Activated CD8-positive, alpha-beta memory T cell treated with anti-CD3 and anti-CD28 coated beads for 48 hours (primary cell): ENCODE data around the gene MLLT3.

Experiments used
- DNase-seq, 3 experiments: peaks; one replicate each; pipeline ENCODE4 v3.0.0-alpha.2; 2020; ENCODE audit warnings: low read depth in 2 of 3, low spot score in 2 of 3

The MLLT3 gene

DNA sequence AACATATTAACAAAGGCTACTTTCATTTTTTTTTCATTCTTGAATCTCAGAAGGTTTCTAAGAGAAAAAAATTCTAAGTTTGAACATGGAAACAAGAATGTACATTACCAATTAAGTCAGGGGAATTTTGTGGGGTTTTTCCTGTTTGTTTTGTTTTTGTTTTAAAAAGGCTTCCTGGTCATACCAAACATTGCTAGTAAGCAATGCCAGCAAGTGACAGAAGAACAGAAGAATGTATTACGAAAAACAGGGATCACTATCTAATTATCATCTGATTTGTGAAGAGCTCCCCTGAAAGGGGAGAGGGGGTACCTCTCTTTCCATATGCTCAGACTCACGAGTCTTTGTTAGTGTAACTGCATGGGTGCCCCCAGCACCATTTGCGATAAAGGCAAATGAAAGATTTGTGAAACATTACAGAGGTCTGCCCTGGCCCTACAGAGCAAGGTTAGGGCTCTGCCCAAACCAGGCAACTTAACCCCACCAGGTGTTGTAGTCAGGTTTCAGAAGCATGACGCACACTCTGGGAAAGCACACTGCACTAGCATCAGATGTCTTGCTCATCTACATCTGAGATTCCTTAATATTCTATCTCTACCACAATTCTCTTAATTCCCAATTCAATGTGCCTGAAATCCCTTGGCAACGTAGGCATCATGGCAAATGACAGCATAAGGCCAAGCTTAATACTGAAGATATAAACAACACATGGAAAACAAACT lies 268.2 kb downstream of the MLLT3 start:
- DNase-seq = no peak

DNA sequence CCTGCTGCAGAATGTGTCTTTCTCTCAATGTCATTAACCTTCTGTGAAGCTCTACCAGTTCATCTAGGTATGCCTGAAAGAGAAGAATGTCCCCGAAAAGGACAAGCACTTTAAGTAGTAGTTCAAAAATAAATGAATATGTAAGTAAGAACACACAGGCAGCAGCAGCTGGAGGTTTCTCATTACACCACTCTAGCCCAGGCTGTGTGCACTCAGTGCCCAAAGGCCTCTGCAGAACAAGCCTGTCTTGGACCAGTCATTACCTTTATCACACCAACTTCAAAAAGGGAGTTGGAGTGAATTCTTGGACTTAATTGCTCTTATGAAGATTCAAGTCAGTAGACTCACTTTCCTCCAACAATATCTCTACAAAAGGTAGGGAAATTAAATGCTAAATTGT lies 268.8 kb downstream of the MLLT3 start:
- DNase-seq = no peak

DNA sequence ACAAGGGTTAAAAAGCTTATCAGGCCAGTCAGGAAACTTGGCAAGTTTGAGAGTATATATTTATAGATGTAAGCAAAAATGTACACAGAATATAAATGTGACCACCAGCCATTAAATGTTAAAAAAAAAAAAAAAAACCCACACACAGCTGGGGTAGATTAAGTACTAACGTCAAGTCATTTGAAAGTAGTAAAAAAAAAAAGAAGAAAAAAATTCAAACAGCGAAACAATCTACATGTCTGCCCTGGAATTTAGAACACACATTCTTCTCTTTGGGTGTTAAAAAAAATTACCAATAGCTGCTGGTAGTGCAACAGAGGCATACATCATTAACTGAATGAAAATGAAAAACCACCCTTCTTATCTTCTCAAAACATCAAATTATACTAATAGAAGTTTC lies 269.7 kb downstream of the MLLT3 start:
- no peak for DNase-seq

DNA sequence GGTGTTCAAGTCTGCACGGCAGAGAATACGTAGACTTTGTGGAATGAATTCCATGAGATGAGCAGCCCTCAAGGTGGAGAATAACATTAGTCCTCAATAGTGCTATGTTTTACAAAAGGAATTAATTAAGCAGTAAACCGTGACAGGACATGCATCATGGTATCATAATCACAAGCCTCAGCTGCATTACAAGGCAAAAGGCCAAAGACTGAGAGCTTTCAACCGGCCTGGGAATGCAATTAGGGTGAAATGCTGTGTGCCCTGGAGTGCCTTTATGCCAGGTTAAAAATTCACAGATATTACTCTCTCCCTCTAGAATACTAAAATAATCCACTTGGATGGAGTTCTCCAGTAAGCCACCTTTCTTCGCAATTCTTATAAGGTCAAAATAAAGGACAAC lies 270.6 kb downstream of the MLLT3 start:
- DNase-seq = no peak

DNA sequence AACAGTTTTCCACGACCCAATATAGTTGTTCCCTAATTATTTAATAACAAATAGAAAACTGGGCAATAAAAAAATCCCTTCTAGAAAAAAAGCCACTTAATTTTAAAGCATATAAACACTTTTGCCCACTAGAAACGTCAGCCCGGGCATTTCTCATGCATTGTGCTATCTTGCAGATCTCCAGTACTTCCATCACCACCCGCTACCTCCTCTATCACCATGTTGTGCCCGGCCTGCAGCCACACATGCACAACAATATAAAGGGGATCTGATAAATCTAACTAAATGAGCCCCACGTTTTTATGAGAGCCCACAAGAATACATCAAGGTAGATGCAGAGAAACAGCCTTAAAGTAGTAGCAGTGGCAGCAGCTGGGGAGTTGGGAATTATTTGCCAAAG lies 272.7 kb downstream of the MLLT3 start:
- DNase-seq = no peak

DNA sequence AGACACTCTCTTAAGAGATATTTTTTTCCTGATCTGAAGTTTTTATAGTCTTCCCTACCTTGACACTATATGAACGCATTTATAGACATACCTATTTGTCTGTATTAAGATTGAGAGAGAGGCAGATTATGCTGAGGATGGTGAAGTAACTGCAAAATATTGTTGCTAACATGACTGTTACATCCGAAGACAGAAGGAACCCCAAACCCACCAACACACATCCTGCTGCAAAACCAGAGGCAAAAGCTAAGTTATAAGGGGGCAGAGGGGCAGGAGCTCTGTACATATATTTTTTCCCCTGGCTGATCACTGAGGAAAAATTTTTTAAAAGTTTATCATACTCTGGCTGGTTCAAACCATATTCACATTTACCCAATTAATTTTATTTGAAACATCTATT lies 279.0 kb downstream of the MLLT3 start:
- DNase-seq = no peak

DNA sequence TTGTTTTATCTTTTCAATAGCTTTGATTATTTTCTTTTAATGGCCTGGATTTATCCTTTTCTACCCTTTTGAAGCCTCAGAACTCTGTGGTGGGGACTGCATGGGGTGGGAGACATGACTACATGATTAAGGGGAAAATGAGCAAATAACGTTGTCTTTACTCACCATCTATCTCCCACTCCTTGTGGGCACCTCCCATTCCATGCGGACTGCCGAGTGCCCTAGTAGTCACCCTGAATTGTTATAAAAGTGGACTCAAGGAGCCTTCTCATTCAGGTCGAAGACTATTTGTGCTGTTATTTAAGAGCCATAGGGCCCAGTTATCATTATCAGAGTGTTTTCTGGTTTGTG lies 281.8 kb downstream of the MLLT3 start:
- no peak for DNase-seq

DNA sequence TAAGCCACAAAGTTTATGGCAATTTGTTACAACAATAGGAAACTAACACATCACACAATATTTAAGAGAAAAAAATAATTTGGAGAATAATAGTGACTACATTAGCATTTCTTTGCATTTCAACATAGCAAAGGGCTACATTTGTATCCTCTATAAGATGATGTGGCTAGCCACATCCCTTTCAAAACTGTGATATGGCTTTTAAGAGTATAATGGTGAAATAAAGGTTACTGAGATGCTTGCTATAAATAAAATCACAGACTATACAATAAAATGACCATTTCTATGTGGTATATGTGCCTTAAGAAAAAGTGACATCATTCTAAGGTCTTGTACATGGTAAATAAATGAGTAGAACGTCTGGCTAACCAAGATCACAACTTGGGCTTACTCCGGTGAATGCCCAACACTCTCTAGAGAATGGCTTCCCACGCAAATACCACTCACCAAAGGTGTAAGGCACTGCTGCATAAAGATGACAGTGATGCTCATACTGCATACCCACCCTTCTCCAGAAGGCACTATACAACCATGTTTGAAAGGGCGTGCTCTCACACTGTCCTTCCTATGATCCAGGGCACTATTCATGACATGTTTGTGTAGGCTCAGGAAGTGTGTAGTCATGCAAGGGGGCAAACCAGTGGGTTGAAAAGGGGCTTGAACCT lies 286.5 kb downstream of the MLLT3 start:
- DNase-seq = no peak

DNA sequence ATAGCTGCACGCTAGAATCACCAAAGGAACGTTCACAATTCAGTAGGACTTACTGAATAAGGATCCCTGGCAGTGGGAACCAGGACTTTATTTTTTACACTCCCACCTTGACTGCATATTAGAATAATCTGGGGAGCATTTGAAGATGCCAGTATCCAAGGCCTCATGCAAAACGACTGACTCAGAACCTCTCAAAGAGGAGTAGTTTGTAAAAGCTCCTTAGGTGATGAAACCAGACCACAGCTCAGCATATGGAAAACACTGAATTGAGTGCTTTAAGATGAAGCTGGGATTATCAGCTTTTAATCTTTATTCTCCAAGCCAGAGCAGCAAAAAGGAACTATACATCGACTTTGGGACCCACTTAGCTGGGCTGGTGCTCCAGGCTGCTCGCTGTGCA lies 288.3 kb downstream of the MLLT3 start:
- DNase-seq = no peak

DNA sequence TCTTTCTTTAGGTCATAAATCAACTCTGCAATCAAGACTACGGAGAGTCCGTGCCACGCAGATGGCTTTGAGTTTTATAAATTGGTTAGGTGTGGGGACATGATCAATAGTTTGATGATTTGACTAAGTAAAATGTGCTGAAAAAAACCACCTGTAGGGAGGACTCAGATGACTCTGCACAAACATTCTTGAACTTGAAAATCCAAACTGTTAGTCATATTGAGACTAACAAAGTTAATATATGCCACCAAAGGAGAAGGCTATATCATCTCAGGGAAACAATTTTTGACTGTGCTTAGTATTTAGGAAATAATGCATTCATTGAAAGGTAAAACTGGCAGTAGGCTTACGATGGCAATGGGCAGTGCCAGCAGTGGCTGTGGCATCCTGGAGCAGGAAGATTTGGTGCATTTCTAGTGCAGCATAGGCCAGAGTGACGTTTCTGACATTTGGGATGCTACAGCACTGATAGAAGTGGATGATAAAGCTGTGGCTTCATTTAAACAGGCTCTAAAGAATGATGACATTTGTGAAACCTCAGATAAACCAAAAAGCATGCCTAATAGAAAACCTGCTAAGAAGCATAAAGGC lies 291.1 kb downstream of the MLLT3 start:
- no peak for DNase-seq

DNA sequence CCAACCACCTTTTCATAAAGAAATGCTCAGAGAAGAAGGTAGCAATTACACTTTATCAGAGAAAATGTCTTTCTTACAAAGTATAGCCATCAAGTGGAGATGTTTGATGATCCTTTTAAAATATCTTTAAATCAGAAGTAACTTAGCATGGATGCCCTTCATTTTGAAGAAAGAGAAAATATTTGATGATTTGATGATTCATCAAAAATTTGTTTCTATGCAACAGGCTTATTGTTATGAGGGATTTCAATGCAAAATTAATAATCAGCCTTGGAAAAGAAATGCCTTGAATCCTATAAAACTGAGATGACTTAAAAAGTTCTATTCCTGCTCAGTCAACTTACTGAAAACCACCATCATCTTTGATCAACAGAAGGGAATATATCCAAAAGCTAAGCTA lies 291.6 kb downstream of the MLLT3 start:
- no peak for DNase-seq

DNA sequence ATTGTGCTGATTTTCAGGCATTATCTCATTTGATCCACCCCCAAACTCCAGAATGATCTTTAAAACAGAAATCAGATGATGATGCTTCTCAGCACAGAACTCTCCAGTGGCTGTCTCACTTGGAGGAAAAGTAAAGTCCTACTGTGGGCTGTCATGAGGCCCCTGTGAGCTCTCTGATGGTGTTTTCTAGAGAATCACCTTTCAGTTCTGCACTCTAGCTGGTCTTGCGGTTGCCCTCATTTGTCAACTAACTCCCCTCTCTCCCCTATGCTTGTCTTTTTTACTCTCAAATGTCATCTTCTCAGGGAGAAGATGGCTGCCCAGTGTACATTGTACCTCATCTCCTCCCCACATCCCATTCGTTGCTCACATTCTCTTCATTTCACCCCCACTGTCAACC lies 295.8 kb downstream of the MLLT3 start:
- no peak for DNase-seq

DNA sequence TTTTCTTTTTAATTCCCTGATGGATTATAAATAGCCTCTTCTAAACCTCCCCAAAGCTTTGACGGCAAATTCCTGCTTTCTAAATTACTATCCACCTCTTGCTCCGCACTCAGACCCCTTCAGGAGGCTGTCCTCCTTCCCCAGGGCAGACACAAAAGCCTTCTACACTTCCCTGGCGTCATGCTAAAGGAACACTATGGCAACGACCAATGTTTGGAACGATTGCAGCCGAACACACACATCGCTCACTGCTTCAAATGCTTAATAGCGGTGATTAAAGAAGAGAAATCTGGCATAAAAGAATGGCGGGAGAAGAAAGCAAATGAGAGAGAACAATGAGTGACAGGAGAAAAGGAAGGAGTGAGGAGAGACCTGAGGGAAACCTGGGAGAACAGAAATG lies 297.3 kb downstream of the MLLT3 start:
- no peak for DNase-seq

DNA sequence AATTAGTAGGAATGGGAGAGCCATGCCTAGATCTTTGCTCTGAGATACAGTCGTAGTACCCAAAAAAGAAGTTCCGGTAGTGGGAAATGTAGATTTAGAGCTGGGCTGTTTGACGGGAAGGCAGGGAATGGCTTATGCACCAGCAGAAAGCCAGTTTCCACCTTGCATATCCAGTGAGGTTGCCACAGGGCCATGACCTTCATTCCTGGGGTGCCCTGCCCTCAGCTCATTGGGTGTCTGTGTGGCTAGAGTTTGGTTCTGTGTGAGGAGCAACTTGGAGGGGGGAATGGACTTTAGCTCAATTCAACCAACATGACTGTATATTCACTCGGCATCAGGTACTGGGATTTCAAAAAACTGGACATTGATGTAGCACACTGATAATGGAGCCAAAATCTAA lies 300.1 kb downstream of the MLLT3 start:
- DNase-seq = no peak

DNA sequence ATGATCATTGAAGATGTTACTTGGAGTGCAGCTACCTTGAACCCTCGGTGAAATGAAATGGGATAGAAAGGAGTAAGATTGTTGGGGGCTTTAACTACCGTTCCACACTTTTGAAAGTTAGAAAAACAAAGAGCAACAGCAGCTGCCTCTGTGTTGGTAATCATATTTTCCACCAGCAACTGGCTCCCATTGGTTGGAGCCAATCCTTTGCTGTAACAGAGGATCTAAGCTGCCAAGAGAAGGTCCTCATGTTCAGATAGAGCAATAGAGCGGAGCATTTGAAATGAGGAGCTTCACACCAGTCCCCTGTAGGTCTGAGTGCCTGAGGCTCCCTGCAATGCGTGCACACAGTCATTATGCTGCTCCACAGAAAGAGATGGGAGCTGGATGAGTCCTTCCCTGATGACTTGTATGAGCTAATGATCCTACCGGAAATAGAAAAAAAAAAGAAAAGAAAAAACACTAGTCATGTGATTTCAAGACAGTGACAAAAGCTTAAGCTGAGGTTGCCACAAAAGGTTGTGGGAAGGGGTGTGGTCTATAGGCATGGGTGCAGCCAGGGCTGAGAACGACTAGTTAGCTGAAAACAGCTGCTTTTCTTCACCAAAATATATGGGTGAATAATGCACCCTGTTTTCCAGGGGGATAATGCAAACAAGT lies 300.7 kb downstream of the MLLT3 start:
- DNase-seq = no peak

DNA sequence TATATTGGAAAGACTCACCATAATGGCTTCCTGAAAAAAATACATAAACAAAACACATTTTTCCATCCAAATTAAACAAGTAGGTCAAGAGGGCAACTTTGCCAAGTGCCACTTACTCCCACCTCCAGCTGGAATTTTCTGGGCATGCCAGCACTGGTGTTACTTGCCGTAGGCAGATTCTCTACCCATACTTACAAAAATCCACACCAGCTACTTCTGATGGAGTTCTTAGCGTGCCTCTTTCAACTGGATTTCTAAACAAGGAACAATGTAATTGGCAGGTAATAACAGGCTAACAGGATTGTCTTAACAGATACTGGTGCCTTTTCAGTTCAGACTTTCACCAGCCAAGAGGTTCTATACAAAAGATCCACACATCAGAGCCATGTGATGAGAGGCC lies 301.4 kb downstream of the MLLT3 start:
- DNase-seq = no peak

DNA sequence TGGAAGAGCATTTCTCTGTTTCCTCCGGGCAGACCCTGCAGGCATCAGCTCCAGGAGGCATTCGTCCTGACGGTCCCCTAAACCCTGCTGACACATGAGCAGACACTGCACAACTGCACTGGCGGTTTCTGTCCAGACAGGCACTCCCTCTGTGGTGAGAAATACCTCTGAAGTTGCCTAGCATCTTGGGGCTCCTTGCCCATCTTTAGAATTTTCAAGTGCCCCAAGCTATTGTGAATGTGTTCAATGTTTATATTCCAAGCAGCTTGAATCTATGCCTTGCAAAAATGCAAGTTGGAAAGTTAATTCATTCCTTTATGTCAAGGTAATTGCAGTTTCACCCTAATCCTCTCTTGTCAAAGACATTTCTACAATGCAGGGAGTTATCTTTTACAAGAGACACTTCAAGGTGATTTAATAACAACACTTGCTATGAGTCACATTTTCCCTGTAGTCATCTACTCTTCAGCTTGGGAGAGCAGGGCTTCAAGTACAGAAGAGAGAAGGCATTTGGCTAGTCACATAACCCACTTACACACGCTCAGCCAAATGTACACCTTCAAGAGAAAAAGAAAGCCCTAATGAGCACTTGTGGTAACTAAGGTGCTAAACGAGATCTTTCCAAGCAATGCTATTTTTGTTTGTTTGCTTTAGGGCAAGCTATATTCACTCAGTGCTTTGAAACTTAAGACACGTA lies 302.5 kb downstream of the MLLT3 start:
- no peak for DNase-seq

DNA sequence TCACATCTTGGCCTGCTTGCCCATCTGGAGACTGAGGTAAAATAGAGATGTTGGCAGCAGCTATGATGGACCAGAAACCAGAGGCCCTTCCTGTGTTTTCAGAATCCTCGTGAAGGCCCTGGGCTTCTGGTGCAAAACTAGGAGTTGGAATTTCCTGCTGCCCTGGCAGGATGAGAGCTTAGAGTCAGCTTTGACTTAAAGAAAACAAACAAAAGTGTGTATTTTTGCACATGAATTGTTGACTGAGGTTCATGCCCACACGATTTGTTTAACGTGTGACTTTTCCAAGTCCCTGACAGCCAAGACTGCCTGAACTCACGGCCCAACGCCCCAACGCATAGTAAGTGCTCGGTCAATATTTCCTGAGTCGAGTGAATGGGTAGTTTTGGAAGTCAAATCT lies 303.1 kb downstream of the MLLT3 start:
- no peak for DNase-seq

DNA sequence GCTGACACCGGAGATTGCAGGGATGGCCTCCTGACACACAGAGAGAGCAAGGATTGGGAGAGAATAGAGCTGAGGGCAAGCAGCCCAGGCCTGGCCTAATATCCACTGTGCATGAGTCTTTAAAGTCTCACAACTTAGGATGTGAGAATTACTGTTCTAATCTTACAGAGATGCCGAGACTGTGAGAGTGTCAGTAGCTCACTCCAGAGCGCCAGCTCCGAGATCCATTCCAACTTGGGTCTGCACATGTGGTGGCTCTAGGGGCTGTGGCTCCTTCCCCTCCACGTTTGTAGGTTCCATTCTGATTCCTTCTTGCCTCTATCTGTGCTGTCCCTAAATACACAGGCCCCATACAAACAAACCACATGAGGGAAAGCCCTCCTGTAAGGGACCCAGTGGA lies 304.6 kb downstream of the MLLT3 start:
- DNase-seq = no peak

DNA sequence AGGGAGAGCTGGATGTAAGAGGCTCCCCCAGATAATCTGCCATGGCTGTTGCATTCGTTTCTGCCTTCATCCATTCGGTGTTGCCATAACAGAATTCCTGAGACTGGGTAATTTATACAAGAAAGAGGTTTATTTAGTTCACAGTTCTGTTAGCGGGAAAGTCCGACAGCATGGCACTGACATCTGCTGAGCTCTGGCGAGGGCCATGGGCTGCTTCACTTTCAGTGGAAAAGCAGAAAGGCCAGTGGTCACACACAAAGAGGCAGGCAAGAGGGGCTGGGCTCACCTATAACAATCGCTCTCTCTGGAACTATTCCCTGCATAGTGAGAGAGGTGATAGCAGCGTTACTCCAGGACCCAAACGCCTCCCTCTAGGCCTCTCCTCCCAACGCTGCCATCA lies 305.9 kb downstream of the MLLT3 start:
- DNase-seq = no peak

DNA sequence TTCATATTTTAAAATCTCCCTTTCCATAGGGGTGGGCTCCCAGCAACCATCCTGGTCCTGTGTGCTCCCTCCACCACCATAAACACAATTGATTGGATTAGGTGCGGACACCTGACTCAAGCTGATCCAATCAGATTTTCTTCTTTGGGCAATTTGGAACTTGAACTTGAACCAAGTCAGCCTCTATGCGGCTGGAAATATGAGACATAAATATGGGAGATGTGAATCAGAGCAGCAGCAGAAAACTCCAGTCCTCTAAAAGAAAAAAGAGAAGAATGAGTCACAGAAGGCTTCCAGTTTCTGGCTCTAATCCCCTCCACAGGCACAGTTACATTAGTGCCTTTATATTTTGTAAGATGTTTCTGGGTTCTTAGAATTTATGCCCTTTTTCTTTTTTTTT lies 306.6 kb downstream of the MLLT3 start:
- no peak for DNase-seq

DNA sequence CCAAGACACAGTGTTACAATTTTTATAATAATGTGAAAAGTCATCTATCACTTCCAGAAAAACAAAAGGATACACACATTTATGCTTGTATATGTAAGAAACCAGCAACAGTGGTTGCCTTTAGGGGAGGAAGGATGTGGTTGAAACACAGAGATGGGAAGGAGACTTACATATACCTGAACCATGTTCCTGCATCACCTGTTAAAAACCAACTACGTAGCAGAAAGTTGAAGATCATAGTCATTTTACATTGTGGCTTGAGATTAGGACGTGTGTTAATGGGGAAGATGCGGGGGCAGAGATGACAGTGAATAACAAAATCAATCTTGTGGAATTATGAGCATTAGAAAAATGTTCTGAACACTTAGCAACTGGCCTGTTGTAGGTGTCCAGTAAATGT lies 307.3 kb downstream of the MLLT3 start:
- DNase-seq = no peak
